Sigmoid colon (tissue), 3 donors: ENCODE data around the gene NOTCH1.

ENCODE experiments used
- CTCF ChIP-seq, 4 experiments: fragments of 450-650 bp in 3 of 4; fragments of 200-600 bp in 1 of 4; IDR thresholded peaks; one replicate each; pipeline ENCODE4 v1.5.1; 2016 to 2019; ENCODE audit warnings: antibody characterized with exemption in 4 of 4, mild to moderate bottlenecking in 3 of 4, moderate library complexity in 2 of 4
- POLR2A ChIP-seq, 2 donors: fragments of 450-650 bp; IDR thresholded peaks; one replicate each; pipeline ENCODE4 v1.6.1; 2016; ENCODE audit warnings: antibody characterized with exemption in 2 of 2, mild to moderate bottlenecking in 2 of 2, moderate library complexity in 2 of 2

GRCh38 chr9:136566553-136566895 lies 20.7 kb upstream of the NOTCH1 start:
- TF ChIP-seq CTCF (IDR thresholded peaks at IDR 0.05) (no peak), POLR2A (IDR thresholded peaks at IDR 0.05) (no peak)
